Mesendoderm (in vitro differentiated cells): ENCODE data around the gene FNIP1.
A peak's percentile ranks its signal among the peaks of the same experiment; 100 is the strongest.

Experiments
- DNase-seq: peaks from one replicate; pipeline ENCODE4 v3.0.0; 2013
- H2AK5ac ChIP-seq: 2 replicates; pipeline ENCODE4 v1.6.1; 2013; ENCODE audit warnings: low read length, inconsistent platforms
- H2BK120ac ChIP-seq: 2 replicates; pipeline ENCODE4 v1.6.1; 2013; ENCODE audit warnings: low read depth, mild to moderate bottlenecking, low read length, moderate library complexity, mixed read lengths
- H2BK15ac ChIP-seq: replicated peaks from 2 replicates; pipeline ENCODE4 v1.6.1; 2013; ENCODE audit warnings: low read depth, mild to moderate bottlenecking, moderate library complexity
- H2BK5ac ChIP-seq: 2 replicates; pipeline ENCODE4 v1.6.1; 2013; ENCODE audit warnings: low read length, inconsistent platforms
- H3K18ac ChIP-seq: 2 replicates; pipeline ENCODE4 v1.6.1; 2013; ENCODE audit warnings: mild to moderate bottlenecking, low read length, mixed read lengths
- H3K23ac ChIP-seq: one replicate; pipeline ENCODE4 v1.6.1; 2013; ENCODE audit warnings: low read length
- H3K27ac ChIP-seq: 2 replicates; pipeline ENCODE4 v1.5.1; 2013; ENCODE audit warnings: low read depth, mild to moderate bottlenecking, inconsistent platforms, low read length, moderate library complexity
- H3K27me3 ChIP-seq: 2 replicates; pipeline ENCODE4 v1.6.1; 2013; ENCODE audit warnings: low read length, control low read depth, mild to moderate bottlenecking, inconsistent platforms; ENCODE audit not compliant: insufficient read depth, poor library complexity
- H3K36me3 ChIP-seq: 2 replicates; pipeline ENCODE4 v1.6.1; 2013; ENCODE audit warnings: low read length, inconsistent platforms; ENCODE audit not compliant: control insufficient read depth, insufficient read depth
- H3K4ac ChIP-seq: one replicate; pipeline ENCODE4 v1.6.1; 2013; ENCODE audit warnings: low read depth, mild to moderate bottlenecking, low read length, moderate library complexity
- H3K4me1 ChIP-seq: 2 replicates; pipeline ENCODE4 v1.6.1; 2013; ENCODE audit warnings: low read depth, low read length, inconsistent platforms; ENCODE audit not compliant: control insufficient read depth
- H3K4me2 ChIP-seq: 2 replicates; pipeline ENCODE4 v1.6.1; 2013; ENCODE audit warnings: low read length
- H3K4me3 ChIP-seq: 2 replicates; pipeline ENCODE4 v1.5.1; 2013; ENCODE audit warnings: mild to moderate bottlenecking, low read length
- H3K56ac ChIP-seq: one replicate; pipeline ENCODE4 v1.6.1; 2013; ENCODE audit warnings: low read length
- H3K79me1 ChIP-seq: 2 replicates; pipeline ENCODE4 v1.6.1; 2013; ENCODE audit warnings: low read length, inconsistent platforms
- H3K79me2 ChIP-seq: 2 replicates; pipeline ENCODE4 v1.6.1; 2013; ENCODE audit warnings: mild to moderate bottlenecking, low read length; ENCODE audit not compliant: control insufficient read depth, insufficient read depth
- H3K9ac ChIP-seq: 2 replicates; pipeline ENCODE4 v1.6.1; 2013; ENCODE audit warnings: low read length, inconsistent platforms
- H4K5ac ChIP-seq: one replicate; pipeline ENCODE4 v1.6.1; 2013; ENCODE audit warnings: low read length
- H4K8ac ChIP-seq: one replicate; pipeline ENCODE4 v1.6.1; 2013; ENCODE audit warnings: low read depth, mild to moderate bottlenecking, control low read depth, low read length, moderate library complexity
- WGBS: extraction: QIAGEN DNeasy Blood & Tissue Kit; methylation state at CpG from one replicate; pipeline ENCODE4 v1.1.7; 2013; ENCODE audit warnings: low lambda C conversion rate, missing lambda C conversion rate; ENCODE audit not compliant: insufficient coverage; ENCODE audit errors: extremely low coverage; 5-methylcytosine and 5-hydroxymethylcytosine counted together

Gene FNIP1

DNA sequence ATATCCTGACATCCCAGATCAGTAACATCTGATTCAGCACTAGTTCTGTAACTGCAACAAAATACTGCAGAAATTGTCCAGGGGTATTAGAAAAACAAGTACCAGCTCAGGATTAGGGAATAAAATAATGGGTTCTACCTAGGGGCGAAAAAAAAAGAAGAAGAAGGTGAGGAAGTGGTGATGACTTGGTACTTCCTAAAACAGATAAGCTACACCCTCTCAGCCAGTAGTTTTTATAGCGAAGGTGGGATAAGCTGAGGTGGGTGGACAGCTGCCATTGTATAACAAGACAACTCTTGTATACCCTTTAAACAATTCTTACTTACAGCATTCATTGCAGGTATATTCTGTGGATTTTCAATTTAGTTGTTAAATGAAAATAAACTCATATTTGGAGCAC lies 180.9 kb downstream of the FNIP1 start:
- Histone ChIP-seq H3K36me3 (no peaks in the 10 kb centered on the region), H2BK120ac (no peak overlapping the region), H4K8ac (no peak overlapping the region), H3K4me3 (no peak overlapping the region), H2BK15ac (no peak overlapping the region), H3K4me1 (no peaks in the 10 kb centered on the region), H2BK5ac (no peak overlapping the region), H3K79me1 (peaks cover 4% of the 10 kb centered on the region), H4K5ac (no peak overlapping the region), H3K18ac (no peak overlapping the region), H3K9ac (no peak overlapping the region), H3K27ac (no peak overlapping the region), H3K4ac (no peak overlapping the region), H3K56ac (no peak overlapping the region), H3K27me3 (no peaks in the 10 kb centered on the region), H2AK5ac (no peak overlapping the region), H3K23ac (no peak overlapping the region), H3K79me2 (peaks cover 42% of the 10 kb centered on the region), H3K4me2 (no peak overlapping the region)
- no peak for DNase-seq
- no CpG with 5 or more reads among the region's 2 CpGs for WGBS

DNA sequence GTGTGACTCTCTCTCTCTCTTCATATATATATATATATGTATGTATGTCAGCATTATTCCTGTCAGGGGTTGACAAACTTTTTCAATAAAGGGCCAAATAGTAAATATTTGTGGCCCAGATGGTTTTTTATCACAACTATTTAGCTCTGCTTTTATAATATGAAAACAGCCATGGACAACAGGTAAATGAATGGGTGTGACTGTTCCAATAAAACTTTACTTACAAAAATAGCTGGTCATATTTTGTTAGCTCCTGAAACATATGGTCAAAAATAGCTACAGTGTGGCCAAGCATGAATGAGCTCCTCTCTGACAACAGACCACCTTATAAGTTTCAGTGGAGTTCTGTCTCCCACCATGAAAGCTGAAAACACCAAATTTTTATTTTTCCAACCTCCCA lies 183.4 kb downstream of the FNIP1 start:
- no peak overlapping the region for H3K23ac ChIP-seq
- H3K4ac ChIP-seq = no peak overlapping the region
- H4K5ac ChIP-seq = no peak overlapping the region
- H3K79me1 ChIP-seq = peaks cover 13% of the 10 kb centered on the region
- peaks cover 37% of the 10 kb centered on the region for H3K79me2 ChIP-seq
- no peak overlapping the region for H2AK5ac ChIP-seq
- H3K4me2 ChIP-seq = no peak overlapping the region
- H3K4me3 ChIP-seq = no peak overlapping the region
- no peak overlapping the region for H2BK15ac ChIP-seq
- no peak overlapping the region for H3K56ac ChIP-seq
- no peak for DNase-seq
- no peaks in the 10 kb centered on the region for H3K36me3 ChIP-seq
- no peaks in the 10 kb centered on the region for H3K27me3 ChIP-seq
- H3K18ac ChIP-seq = no peak overlapping the region
- H3K4me1 ChIP-seq = no peaks in the 10 kb centered on the region
- no peak overlapping the region for H3K9ac ChIP-seq
- no peak overlapping the region for H2BK5ac ChIP-seq
- H4K8ac ChIP-seq = no peak overlapping the region
- no peak overlapping the region for H2BK120ac ChIP-seq
- H3K27ac ChIP-seq = no peak overlapping the region

DNA sequence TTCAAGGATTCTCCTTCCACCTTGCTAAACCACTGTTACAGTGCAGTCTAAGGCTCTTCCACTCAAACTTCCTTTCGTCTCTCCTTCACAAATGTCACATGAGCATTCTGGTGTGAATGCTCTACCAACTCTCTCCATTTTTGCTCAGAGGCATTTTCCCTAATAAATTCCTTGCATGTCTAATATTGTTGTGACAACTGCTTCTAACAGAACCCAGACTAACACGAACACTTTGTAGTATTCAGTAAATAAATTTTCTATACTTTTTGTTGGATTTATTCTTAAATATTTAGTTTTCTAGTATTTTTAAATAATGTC lies 185.8 kb downstream of the FNIP1 start:
- H3K4me2 ChIP-seq = no peak overlapping the region
- H3K56ac ChIP-seq = no peak overlapping the region
- peaks cover 18% of the 10 kb centered on the region for H3K79me1 ChIP-seq
- H3K18ac ChIP-seq = no peak overlapping the region
- no peaks in the 10 kb centered on the region for H3K36me3 ChIP-seq
- no peak overlapping the region for H3K27ac ChIP-seq
- DNase-seq = no peak
- H2BK5ac ChIP-seq = no peak overlapping the region
- peaks cover 39% of the 10 kb centered on the region for H3K79me2 ChIP-seq
- no peak overlapping the region for H3K4me3 ChIP-seq
- no peak overlapping the region for H2BK120ac ChIP-seq
- no peak overlapping the region for H2BK15ac ChIP-seq
- WGBS = no CpG with 5 or more reads among the region's 2 CpGs
- no peaks in the 10 kb centered on the region for H3K27me3 ChIP-seq
- H3K9ac ChIP-seq = no peak overlapping the region
- no peak overlapping the region for H4K8ac ChIP-seq
- H3K4ac ChIP-seq = no peak overlapping the region
- no peak overlapping the region for H2AK5ac ChIP-seq
- H3K4me1 ChIP-seq = no peaks in the 10 kb centered on the region
- no peak overlapping the region for H3K23ac ChIP-seq
- no peak overlapping the region for H4K5ac ChIP-seq

DNA sequence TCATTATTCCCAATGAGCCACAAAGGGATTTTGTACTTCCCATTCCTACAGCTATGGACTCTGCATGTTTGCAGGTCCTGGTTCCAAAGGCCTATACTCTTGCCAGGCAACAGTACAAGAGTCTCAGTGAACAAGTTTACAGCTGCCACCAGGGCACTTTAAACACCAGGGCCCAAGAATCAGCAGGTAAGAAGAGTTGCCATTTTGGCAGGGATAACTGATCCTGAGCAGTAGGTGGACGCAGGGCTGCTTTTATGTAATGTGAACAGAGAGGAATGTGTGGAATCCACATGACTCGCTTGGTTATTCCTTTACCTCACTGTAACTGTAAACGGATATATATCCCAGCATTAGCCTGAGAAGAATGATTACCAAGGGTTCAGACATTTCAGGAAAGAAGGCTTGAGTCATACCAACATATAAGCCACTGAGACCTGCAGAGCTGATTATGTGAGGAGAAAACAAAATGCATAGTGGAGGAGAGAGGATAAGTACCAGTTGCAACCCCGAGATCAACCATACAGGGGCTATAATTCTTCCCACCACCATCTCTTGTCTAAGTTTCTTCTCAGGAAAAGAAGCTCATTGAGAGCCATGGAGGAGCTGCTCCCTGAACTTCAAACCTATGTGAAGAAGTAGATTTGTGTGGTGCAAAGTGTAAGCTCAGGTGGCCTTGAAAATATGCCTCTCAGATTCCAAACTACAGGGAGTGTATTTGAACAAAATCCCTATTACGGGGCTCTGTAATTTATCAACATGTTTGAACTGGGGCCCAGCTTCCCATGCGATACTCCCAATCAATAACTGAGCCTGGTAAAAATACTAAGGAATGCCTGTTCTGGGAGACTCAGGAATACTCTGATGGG lies 186.4 kb downstream of the FNIP1 start:
- Histone ChIP-seq H3K4me2 (no peak overlapping the region), H2BK15ac (no peak overlapping the region), H3K4me3 (no peak overlapping the region), H2AK5ac (no peak overlapping the region), H3K79me2 (peaks cover 39% of the 10 kb centered on the region), H2BK120ac (no peak overlapping the region), H3K27me3 (no peaks in the 10 kb centered on the region), H3K56ac (no peak overlapping the region), H2BK5ac (no peak overlapping the region), H4K5ac (no peak overlapping the region), H4K8ac (no peak overlapping the region), H3K18ac (no peak overlapping the region), H3K36me3 (no peaks in the 10 kb centered on the region), H3K27ac (no peak overlapping the region), H3K23ac (no peak overlapping the region), H3K4ac (no peak overlapping the region), H3K79me1 (peaks cover 18% of the 10 kb centered on the region), H3K9ac (no peak overlapping the region), H3K4me1 (no peaks in the 10 kb centered on the region)
- peak; percentile 74 for DNase-seq
- WGBS = no CpG with 5 or more reads among the region's 6 CpGs

DNA sequence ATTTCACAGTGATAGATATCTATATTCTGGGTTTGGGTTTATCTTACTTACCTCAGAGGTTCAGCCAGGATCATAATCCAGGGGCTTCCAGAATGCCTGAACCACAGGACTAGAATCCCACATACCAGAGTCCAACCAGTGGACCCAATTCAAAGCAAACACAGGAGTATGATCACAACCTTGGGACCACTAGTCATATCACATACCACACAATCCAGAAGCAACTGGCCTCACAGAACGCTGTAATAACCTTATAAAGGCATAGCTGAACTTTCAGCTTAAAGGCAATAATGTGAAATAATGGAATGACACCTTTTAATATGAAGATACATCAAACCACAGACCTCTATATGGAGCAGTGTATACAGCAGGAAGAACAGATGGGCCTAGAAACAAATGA lies 187.0 kb downstream of the FNIP1 start:
- Histone ChIP-seq H3K36me3 (no peaks in the 10 kb centered on the region), H3K18ac (no peak overlapping the region), H3K27ac (no peak overlapping the region), H3K56ac (no peak overlapping the region), H3K4me1 (no peaks in the 10 kb centered on the region), H3K79me1 (peaks cover 18% of the 10 kb centered on the region), H3K9ac (no peak overlapping the region), H4K8ac (no peak overlapping the region), H4K5ac (no peak overlapping the region), H2BK5ac (no peak overlapping the region), H2AK5ac (no peak overlapping the region), H3K4me2 (no peak overlapping the region), H2BK120ac (no peak overlapping the region), H3K79me2 (peaks cover 36% of the 10 kb centered on the region), H2BK15ac (no peak overlapping the region), H3K23ac (no peak overlapping the region), H3K4me3 (no peak overlapping the region), H3K4ac (no peak overlapping the region), H3K27me3 (no peaks in the 10 kb centered on the region)
- no CpG with 5 or more reads among the region's 1 CpG for WGBS
- no peak for DNase-seq

DNA sequence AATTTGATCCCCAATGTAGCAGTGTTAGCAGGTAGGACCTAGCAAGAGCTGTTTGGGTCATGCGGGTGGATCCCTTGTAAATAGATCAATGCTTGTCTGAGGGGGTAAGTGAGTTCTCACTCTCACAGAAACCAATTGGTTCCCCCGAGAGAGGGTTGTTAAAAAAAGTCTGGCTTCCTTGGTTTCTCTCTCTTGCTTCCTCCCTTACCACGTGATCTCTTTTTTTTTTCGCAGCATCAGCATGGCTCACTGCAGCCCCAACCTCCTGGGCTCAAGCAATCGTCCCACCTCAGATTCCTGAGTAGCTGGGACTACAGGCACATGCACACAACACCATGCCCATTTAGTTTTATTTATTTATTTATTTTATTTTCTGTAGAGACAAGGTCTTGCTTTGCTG lies 188.2 kb downstream of the FNIP1 start:
- Histone ChIP-seq H3K27ac (no peak overlapping the region), H3K79me1 (peaks cover 17% of the 10 kb centered on the region), H4K5ac (no peak overlapping the region), H3K4ac (no peak overlapping the region), H3K4me2 (no peak overlapping the region), H3K23ac (no peak overlapping the region), H2BK120ac (no peak overlapping the region), H3K4me1 (no peaks in the 10 kb centered on the region), H2BK5ac (no peak overlapping the region), H3K27me3 (no peaks in the 10 kb centered on the region), H3K4me3 (no peak overlapping the region), H3K56ac (no peak overlapping the region), H3K79me2 (peaks cover 28% of the 10 kb centered on the region), H3K36me3 (no peaks in the 10 kb centered on the region), H2AK5ac (no peak overlapping the region), H2BK15ac (no peak overlapping the region), H4K8ac (no peak overlapping the region), H3K18ac (no peak overlapping the region), H3K9ac (no peak overlapping the region)
- no peak for DNase-seq
- WGBS = no CpG with 5 or more reads among the region's 5 CpGs
